K562 (cell line): Measurements from ENCODE around the gene KCTD19. TPM values are rescaled to one million over a fixed set of nuclear protein-coding genes. Genes with fewer than 3 reads are reported as not detected.
A peak's percentile ranks its signal among the peaks of the same experiment; 100 is the strongest.

Experiments used
- BDP1 ChIP-seq: IDR thresholded peaks from 3 replicates; pipeline ENCODE4 v1.6.1; 2011; ENCODE audit not compliant: insufficient read length, insufficient read depth
- BRD9 ChIP-seq: fragments of 450-650 bp; IDR thresholded peaks from 2 replicates; pipeline ENCODE4 v1.6.1; 2018; ENCODE audit warnings: low read depth; ENCODE audit not compliant: partially characterized antibody
- ELF2 ChIP-seq: fragments of 250-450 bp; sonication (Bioruptor Pico); IDR thresholded peaks from 2 replicates; pipeline ENCODE4 v1.5.0; 2021; ENCODE audit warnings: mild to moderate bottlenecking
- ETV1 ChIP-seq: fragments of 450-650 bp; conservative IDR thresholded peaks from 2 replicates; pipeline ENCODE4 v1.6.1; 2016; ENCODE audit warnings: missing genetic modification characterization, control low read depth, low read depth, missing compliant biosample characterization
- FIP1L1 ChIP-seq: fragments of 200-400 bp; formaldehyde crosslinking; IDR thresholded peaks from 2 replicates; pipeline ENCODE4 v1.6.1; 2018; ENCODE audit warnings: mild to moderate bottlenecking, low read depth, low read length; ENCODE audit not compliant: poor library complexity, severe bottlenecking
- HDAC8 ChIP-seq: fragments of 450-650 bp; IDR thresholded peaks from 2 replicates; pipeline ENCODE4 v1.6.1; 2016; ENCODE audit warnings: mild to moderate bottlenecking, missing genetic modification characterization, moderate library complexity, missing compliant biosample characterization
- PHF21A ChIP-seq: fragments of 450-650 bp; IDR thresholded peaks from 2 replicates; pipeline ENCODE4 v1.6.1; 2017; ENCODE audit warnings: low read depth, borderline replicate concordance
- POLR2B ChIP-seq: fragments of 450-650 bp; IDR thresholded peaks from 2 replicates; pipeline ENCODE4 v1.6.1; 2018; ENCODE audit warnings: low read depth; ENCODE audit not compliant: partially characterized antibody
- RREB1 ChIP-seq: fragments of 250-450 bp; sonication (Bioruptor Pico); IDR thresholded peaks from 2 replicates; pipeline ENCODE4 v1.4.0; 2020
- RUNX1 ChIP-seq: sonication (generic); IDR thresholded peaks from 2 replicates; pipeline ENCODE4 v1.6.1; 2016; ENCODE audit warnings: antibody characterized with exemption, low read depth
- TBP ChIP-seq: optimal IDR thresholded peaks from 2 replicates; pipeline ENCODE3; 2011; ENCODE audit warnings: low read depth, low read length, improper control_type of control experiment
- ZMIZ1 ChIP-seq, 2 experiments: fragments of 150-350 bp in 1 of 2; IDR thresholded peaks; 2 replicates each; pipeline ENCODE4 v1.6.1; 2012 to 2016; ENCODE audit warnings: low read depth in 2 of 2, low read length in 2 of 2, mild to moderate bottlenecking in 1 of 2, moderate library complexity in 1 of 2
- ZNF589 ChIP-seq: fragments of 200-800 bp; sonication (Bioruptor generic); IDR thresholded peaks from 2 replicates; pipeline ENCODE4 v1.6.1; 2016; ENCODE audit warnings: low read depth, missing genetic modification characterization, missing compliant biosample characterization
- ZNF668 ChIP-seq: fragments of 250-450 bp; sonication (Bioruptor Pico); IDR thresholded peaks from 2 replicates; pipeline ENCODE4 v1.8.0; 2022; ENCODE audit warnings: mild to moderate bottlenecking, inconsistent platforms
- polyA plus RNA-seq, 8 experiments: library from polyadenylated mRNA; depleted of rRNA in 4 of 8; stranded (reverse) in 5 of 8; unstranded in 3 of 8; fragments of >200 nt; fragmentation: Nextera tagmentation in 2 of 8; fragmentation: Illumina TruSeq in 1 of 8; extraction: Ambion mirVana in 2 of 8; extraction: Trizol in 1 of 8; gene quantifications; 2 replicates each; pipeline versions ENCODE4 v1.2.1 to v1.2.3, GENCODE V29; 2011 to 2014; ENCODE audit warnings: inconsistent platforms in 1 of 8, missing spikeins in 1 of 8
- total RNA-seq, 7 experiments: library from RNA; depleted of rRNA in 6 of 7; stranded (reverse); fragments of >200 nt in 6 of 7; fragmentation: Illumina TruSeq in 2 of 7; extraction: Trizol in 2 of 7; gene quantifications; 2 replicates each; pipeline versions ENCODE4 v1.2.1 to v1.2.3, GENCODE V29; 2011 to 2021; ENCODE audit warnings: low replicate concordance in 1 of 7
- TF ChIP-seq, protein P1 (sequence below), 2 experiments: fragments of 250-450 bp in 1 of 2; fragments of 450-650 bp in 1 of 2; sonication (Bioruptor Pico) in 1 of 2; IDR thresholded peaks; 2 replicates each; pipeline versions ENCODE4 v1.6.1 to v1.8.0; 2016 to 2021; ENCODE audit warnings: mild to moderate bottlenecking in 2 of 2, moderate library complexity in 2 of 2, missing compliant biosample characterization in 1 of 2, missing genetic modification characterization in 1 of 2
- TF ChIP-seq, protein P2 (sequence below): sonication (generic); formaldehyde crosslinking; IDR thresholded peaks from 2 replicates; pipeline ENCODE4 v1.8.0; 2022; ENCODE audit warnings: missing genetic modification reagents, mild to moderate bottlenecking, borderline replicate concordance

The KCTD19 gene
- total and polyA plus RNA-seq, 9 of the 15 experiments (the other 6 are each of a cell fraction or from before 2014, with no cell fraction given) = 0.03 to 0.91 (median 0.22) TPM; not detected in 2

- TF ChIP-seq BRD9 = peak; percentile 49
- TF ChIP-seq ZNF668 (CRISPR knock-in tag) = no peak
- TF ChIP-seq POLR2B = peak; percentile 40
- peak; percentile 80 for TF ChIP-seq ETV1 (tag)
- TF ChIP-seq, protein P1, sequence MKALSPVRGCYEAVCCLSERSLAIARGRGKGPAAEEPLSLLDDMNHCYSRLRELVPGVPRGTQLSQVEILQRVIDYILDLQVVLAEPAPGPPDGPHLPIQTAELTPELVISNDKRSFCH (CRISPR knock-in tag; IDR thresholded peaks at IDR 0.05) = no peak
- TF ChIP-seq, protein P1 (tag; IDR thresholded peaks at IDR 0.05) = no peak
- TF ChIP-seq HDAC8 (tag) = no peak
- no peak for TF ChIP-seq RUNX1
- TF ChIP-seq TBP = peak; percentile 46
- peak; percentile 67 for TF ChIP-seq ELF2 (CRISPR knock-in tag)
- no peak for TF ChIP-seq RREB1
- TF ChIP-seq, protein P2, sequence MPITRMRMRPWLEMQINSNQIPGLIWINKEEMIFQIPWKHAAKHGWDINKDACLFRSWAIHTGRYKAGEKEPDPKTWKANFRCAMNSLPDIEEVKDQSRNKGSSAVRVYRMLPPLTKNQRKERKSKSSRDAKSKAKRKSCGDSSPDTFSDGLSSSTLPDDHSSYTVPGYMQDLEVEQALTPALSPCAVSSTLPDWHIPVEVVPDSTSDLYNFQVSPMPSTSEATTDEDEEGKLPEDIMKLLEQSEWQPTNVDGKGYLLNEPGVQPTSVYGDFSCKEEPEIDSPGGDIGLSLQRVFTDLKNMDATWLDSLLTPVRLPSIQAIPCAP (CRISPR knock-in tag) = no peak
- TF ChIP-seq PHF21A = peak; percentile 70; the same call in 1 of the 2 replicates
- no peak for TF ChIP-seq BDP1
- TF ChIP-seq ZNF589 (CRISPR knock-in tag) = peak; percentile 59; the same call in 1 of the 2 replicates
- TF ChIP-seq ZMIZ1 (IDR thresholded peaks at IDR 0.05; ENCODE audit: low read depth in 2 of 2, low read length in 2 of 2) = no peak
- peak; percentile 23 for TF ChIP-seq FIP1L1
Measured at GRCh38 chr16:67246081-67246755, 80.3 kb downstream of the KCTD19 start (continued).
